Measurements from ENCODE around the gene C1QTNF3.

The C1QTNF3 gene

DNA sequence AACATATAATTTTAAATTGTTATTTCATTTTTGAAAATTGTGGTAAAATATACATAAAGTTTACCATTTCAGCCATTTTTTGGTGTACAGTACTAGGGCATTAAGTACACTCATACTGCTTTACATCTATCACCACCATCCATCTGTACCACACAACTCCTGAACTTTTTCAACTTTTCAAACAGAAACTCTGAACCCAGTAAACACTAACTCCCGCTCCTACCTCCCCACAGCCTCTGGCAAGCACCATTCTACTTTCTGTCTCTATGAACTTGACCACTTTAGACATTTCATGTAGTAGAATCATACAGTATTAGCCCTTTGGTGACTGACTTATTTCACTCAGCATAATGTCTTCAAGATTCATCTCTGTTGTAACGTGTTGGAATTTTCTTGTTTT is 50.1 kb downstream of the C1QTNF3 start:
- DNase-seq, result no peak

DNA sequence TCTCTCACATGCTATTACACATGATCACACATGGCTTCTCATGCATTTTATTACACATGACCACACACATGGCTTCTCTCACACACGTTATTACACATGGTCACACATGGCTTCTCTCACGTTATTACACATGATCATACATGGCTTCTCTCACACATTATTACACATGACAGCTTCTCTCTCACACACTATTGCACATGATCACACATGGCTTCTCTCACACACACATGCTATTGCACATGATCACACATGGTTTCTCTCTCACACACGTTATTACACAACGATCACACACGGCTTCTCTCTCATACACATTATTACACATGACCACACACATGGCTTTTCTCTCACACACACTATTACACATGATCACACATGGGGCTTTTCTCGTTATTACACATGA is 57.6 kb downstream of the C1QTNF3 start:
- DNase-seq, result no peak

DNA sequence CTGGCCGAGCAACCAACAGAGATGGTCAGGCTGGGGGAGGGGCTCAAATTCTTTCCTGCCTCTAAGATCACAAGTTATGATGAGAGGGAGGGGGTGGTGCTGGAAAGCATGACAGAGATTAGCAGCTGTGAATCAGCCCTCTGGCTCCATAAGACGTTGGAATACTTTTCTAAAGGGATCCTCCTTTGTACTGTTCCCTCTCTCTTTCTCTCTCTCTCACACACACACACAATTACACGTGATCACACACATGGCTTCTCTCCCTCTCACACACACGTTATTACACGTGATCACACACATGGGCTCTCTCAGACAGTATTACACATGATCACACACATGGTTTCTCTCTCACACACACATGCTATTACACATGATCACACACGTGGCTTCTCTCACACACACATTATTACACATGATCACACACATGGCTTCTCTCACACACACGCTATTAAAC is 58.3 kb downstream of the C1QTNF3 start, which contains the start of gene SLC45A2:
Gene SLC45A2 (minus strand): TSS at position 23 of the 454 bp plus-strand sequence. CDS start 110 bp downstream, outside the sequence.
- no peak for DNase-seq

DNA sequence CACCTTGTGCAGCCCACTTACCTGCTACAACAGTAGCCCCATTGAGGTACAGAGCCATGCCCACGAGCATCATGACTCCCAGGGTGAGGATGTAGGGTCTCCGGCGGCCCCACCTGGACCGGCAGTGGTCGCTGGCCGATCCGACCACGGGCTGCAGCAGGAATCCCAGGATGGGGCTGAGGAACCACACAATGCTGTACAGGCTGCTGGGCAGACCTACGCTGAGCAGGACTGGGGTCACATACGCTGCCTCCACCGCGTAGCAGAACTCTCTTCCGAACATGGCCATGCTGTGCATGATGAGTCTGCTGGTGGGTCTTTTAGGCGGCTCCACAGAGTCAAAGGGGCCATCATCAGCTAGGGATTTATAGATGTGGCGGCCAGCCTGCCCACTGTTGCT is 58.8 kb downstream of the C1QTNF3 start:
- no peak for DNase-seq

DNA sequence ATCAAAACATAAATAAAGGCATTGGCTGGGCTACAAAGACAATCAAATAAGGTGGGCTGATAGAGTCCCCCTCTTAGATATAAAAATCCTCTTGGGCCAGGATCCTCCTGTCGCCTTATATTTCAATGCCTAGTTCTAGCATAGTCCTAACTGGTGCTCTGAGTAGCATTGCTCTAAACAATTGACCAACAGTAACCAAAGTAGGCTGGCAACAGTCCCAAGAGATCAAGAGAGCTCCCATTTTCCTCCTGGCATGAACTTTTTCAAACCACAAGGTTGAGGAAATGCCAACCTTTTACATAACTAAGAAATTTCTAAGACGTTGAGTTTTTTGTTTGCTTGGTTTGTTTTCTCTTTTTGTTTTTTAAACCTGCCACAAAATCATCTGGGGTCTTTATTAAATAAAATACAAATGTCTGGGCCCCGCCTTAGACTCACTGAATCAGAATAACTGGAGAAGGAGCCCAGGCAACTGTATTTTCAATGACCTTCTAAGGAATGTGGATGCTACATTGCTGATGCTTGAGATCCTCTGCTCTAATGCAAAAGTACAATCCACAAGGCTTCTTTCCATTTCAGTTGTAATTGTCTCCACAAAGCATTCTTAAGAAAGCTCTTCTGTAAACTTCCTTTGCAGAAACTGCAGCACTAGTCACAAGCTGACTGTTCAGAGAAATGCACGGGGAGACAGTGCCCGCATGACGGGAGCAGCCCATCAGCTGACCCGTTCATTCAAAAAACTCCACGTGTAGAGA is 61.4 kb downstream of the C1QTNF3 start:
- DNase-seq, result peak; percentile 51

DNA sequence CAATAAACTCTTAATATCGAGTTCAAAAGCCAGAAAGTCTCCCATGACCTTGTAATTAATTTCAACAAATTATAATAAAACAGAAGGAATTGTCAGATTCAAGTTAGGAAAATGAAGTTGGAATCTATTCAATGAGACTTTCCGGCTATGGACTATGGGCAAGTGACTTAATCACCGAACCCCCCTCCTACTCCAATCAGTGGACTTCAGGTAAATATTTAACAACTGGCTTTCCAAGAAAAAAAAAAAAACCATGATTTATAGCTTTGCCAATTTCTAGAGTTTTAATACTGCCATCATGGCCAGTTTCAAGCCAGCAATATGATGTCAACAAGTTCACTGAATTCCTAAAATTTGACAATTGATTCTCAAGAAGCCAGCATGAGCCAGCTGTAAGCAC is 63.0 kb downstream of the C1QTNF3 start:
- DNase-seq, result no peak

DNA sequence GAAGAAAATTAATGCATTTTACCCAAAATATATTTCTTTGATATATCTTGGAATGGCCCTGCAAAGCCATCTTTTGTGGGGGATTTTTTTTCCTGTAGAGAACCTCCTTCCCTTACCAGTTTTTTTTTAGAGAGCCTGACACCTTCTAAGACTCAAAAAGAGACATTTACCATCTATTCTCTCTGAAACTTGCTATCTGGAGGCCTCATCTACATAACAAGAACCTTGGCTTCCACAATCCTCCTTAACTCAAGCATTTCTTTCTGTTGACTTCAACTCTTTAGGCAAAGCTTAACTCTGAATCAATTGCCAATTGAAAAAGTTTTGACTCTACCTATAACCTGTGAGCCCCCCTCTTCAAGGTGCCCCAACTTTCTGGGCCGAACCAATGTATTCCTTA is 64.7 kb downstream of the C1QTNF3 start:
- DNase-seq, result no peak

DNA sequence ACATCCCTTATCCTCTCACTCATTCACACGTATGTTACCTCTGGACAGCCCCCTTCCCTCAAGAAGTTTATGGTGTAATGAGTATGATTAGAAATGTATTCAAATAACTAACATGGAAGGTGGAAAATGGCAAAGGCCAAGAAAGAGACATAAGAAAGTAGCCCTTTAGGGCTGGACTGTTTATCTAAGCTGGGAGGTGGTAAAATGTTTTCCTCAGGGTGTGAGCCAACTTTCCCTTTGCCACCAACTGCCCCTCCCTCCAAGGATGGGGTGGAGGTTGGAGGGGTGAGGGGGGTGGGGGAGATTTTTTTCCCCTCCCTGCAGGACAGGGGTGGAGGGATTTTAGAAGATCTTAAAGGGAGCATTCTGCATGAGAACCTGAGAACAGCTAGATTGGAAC is 66.7 kb downstream of the C1QTNF3 start:
- no peak for DNase-seq

- DNase-seq, result no peak
Measured at GRCh38 chr5:33975852-33976251, 67.2 kb downstream of the C1QTNF3 start.

DNA sequence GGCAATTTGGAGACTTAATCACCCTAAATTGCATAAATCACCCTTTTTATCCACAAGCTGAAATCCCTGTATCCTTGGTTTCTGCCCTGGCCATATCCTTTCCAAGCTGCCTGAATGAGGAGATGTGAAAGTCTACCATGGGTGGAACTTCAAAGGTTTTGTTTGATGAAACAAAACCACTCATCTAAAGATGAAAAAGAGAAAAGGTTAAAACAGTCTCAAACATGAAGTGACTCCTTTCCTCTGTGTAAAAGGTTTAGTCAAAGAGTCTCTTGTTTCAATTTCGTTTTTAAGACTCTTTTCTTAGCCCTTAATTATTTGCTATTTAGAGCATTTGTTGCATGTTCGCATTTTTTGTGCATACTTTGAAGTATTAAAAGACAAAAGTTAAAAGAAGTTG is 69.7 kb downstream of the C1QTNF3 start:
- no peak for DNase-seq

DNA sequence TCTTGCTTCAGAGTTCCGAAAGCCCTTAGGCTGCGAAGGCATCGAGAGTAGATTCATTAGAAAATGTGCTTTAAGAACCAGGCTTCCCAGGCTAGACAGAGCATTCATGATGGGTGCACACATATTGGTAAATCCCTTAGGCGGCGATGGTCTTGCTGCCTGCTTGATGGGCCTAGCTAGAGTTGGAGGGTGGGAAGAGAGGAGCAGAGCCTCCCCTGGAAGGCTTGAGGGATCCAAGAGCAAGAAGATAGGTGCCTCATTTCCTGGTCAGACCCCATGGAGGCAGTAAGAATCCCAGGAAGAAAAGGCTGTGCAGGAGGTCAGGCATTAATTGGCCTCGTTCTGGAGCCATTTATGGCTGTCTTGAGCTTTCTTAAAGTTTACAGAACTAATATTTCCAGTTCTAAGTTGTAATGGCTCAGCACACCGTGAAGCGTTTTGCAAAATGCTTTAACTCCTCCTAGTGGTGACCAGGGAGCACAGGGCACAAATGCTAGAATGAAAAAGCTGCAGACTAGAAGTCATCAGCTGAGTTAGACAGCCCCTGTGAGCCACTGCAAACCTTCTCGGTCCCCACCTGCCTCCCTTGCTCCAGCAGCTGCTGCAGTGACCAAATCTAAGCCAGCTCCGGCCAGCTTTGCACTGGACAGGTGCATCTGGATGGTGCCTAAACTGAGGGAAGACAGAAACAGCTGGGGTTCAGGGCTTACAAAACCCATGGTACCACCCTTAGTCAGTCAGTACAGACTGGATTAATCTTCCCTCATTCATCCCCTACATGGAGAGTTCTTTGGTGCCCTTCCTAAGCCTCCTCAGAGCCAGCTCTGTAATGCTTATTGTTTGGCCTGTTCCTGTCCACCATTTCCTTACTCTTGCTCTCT is 73.2 kb downstream of the C1QTNF3 start:
- peak; percentile 59 for DNase-seq

DNA sequence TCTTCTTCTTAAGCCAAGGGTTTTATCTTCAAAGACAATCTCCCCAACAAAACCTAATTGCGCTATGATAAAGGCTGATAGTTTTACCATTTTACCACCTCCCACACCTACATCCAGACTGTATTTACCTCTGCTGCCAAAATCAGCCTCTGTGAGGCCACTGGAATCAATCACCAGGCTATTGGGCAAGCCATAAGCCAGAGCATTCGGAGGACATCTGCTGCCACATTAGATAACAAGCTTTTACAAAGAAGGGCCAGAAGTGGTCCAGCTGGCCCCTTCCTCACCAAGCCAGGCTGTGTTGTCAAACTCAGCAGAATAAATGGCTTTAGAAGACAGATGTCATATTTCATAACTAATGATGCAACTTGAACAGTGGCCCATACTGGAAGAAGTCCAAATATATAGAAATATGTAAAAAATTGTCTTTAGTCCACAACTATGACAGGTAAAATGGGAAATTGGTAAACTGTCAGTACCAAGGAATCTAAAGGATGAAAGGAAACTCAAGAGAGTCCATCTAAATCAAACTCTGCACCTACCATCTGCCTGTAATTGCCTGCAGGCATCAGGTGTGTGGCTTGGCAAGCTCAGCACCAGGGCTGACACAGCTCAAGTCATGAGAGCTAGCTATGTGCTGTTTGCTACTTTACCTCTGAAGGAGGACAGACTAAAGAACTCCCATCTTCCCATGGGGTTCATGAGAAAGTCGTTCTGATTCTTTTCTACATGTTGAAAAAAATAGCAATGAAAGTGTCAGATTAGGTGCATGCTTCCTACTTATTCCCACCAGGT is 74.6 kb downstream of the C1QTNF3 start:
- DNase-seq, result no peak

Measured in EL (cell line).